Measurements from ENCODE around the gene SPINT3. TPM values are rescaled to one million over a fixed set of nuclear protein-coding genes. Genes with fewer than 3 reads are reported as not detected.

SPINT3 gene
- total RNA-seq, 1 donor, result not detected

DNA sequence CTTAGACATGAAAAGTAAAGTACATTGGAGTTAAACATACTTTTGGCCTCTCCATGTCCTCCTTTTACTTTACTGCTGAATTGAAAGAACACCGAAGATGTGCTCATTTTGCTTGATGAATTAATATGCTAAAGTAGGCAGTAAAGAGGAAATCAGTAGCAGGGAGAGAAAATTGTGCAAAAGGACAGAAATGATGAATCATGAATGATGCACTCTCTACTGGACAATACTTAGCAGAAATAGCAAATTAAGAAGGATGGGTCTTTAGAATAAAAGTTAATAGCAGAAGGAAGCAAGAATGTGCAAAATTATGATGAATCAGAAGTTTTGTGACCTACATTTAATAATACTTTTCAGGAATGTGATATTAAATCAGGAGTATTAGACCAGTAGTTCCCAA, 8.4 kb upstream of the SPINT3 start:
- DNase-seq (ENCODE audit: low read depth), result no peak
- TF ChIP-seq, protein P1, sequence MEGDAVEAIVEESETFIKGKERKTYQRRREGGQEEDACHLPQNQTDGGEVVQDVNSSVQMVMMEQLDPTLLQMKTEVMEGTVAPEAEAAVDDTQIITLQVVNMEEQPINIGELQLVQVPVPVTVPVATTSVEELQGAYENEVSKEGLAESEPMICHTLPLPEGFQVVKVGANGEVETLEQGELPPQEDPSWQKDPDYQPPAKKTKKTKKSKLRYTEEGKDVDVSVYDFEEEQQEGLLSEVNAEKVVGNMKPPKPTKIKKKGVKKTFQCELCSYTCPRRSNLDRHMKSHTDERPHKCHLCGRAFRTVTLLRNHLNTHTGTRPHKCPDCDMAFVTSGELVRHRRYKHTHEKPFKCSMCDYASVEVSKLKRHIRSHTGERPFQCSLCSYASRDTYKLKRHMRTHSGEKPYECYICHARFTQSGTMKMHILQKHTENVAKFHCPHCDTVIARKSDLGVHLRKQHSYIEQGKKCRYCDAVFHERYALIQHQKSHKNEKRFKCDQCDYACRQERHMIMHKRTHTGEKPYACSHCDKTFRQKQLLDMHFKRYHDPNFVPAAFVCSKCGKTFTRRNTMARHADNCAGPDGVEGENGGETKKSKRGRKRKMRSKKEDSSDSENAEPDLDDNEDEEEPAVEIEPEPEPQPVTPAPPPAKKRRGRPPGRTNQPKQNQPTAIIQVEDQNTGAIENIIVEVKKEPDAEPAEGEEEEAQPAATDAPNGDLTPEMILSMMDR (IDR thresholded peaks at IDR 0.05; ENCODE audit: insufficient read depth, low read length), result no peak
- H3K4me3 ChIP-seq (ENCODE audit: low read depth, low read length), result no peak overlapping the region

DNA sequence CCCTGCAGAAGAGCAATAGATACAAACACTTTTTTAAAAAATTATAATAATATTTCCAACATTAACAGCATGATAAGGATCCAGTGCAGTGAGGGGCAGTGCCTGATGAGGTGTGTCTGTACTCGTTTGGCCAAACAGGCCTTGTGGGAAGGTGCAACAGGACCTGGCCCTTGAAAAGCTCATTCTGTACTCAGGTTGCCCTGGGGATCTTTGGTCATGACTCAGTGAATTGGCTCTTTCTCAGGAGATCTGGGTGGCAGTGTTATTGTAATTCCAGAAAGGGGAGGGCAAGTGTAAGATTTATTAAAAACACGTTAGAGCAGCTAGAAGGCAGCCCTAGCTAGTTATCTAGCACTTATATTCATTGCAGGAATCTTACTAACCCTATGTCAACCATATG, 2.9 kb upstream of the SPINT3 start:
- no peak overlapping the region for H3K4me3 ChIP-seq (ENCODE audit: low read depth, low read length)
- TF ChIP-seq, protein P1 (IDR thresholded peaks at IDR 0.05; ENCODE audit: insufficient read depth, low read length), result no peak
- DNase-seq (ENCODE audit: low read depth), result peak; percentile 1

DNA sequence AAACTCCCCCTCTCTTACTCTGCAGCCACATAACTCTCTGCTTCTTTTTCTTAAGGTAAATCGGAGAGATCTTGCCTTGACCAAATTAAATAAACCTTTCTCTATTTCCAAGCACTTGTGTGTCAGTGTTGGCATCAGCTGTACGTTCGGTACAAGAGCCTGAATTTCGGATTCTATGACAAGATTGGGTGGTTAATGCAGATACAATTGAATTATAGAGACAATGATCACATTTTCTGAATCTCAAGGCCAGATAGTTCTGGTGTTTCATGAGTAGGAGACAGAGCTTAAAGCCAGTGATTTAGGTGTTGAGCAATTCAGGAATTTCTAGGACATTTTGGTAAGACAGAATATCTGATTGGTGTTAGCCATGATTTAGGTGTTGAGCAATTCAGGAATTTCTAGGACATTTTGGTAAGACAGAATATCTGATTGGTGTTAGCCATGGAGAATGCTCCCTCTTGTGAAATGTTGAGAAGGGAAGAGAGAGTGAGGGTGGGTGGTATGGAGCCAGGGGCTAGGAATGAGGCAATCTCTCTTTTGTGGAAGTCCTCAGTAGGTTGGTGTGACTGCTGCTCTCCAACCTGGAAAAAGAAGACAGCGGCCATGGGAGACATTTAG, 5.1 kb downstream of the SPINT3 start:
- no peak overlapping the region for H3K4me3 ChIP-seq (ENCODE audit: low read depth, low read length)
- DNase-seq (ENCODE audit: low read depth), result peak; percentile 28
- TF ChIP-seq, protein P1 (IDR thresholded peaks at IDR 0.05; ENCODE audit: insufficient read depth, low read length), result no peak

DNA sequence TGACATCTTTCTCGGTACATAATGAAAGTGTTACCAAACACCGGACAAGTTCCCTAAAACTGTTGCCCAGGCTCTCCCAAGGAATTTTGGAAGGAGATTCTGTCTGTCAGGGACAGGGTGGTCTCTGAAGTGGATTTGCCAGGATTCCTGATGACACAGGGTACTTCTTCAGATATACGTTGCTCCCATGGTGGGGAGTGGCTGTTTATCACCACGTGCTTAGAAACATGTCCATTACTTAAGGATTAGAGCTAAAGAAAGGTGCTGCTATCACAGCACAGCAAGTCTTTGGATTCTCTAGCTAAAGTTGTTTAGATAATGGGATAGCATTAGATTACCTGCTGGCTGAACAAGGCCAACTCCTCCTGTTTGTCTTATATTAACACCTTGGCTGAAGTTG, 6.3 kb downstream of the SPINT3 start:
- TF ChIP-seq, protein P1 (IDR thresholded peaks at IDR 0.05; ENCODE audit: insufficient read depth, low read length), result no peak
- H3K4me3 ChIP-seq (ENCODE audit: low read depth, low read length), result no peak overlapping the region

DNA sequence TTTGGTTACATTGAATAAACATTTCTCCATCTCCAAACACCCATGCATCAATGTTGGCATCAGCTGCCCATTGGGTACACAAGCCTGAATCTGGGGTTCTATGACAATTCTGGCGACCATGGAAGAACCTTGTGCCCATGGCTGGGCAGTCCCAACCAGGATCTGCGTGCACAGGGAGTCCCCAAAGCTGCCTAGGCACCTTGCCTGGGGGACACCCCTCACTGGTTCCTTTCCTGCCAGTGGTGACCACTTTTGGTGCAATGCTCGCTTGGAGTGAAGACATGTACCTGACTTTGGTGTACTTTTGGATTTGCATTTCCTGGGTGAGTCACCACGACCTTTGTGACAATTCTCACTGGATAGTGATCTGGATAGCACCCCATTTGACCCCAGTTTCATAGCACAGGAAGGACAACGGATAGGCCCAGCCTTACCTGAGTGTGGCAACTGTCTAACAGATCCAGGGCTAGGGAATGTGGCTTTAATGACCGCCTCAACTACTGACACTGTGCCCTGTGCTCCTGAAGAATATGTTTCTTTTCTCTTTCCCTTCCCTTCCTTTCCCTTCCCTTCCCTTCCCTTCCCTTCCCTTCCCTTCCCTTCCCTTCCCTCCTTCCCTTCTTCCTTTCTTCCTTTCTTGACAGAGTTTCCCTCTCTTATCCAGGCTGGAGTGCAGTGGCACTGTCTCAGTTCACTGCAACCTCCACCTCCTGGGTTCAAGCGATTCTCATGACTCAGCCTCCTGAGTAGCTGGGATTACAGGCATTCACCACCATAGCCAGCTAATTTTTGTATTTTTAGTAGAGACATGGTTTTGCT, 7.1 kb downstream of the SPINT3 start:
- DNase-seq (ENCODE audit: low read depth), result no peak
- TF ChIP-seq, protein P1 (IDR thresholded peaks at IDR 0.05; ENCODE audit: insufficient read depth, low read length), result no peak
- H3K4me3 ChIP-seq (ENCODE audit: low read depth, low read length), result no peak overlapping the region

More for the DNA sequence above, 6.3 kb downstream of the SPINT3 start:
- DNase-seq (ENCODE audit: low read depth), result no peak

DNA sequence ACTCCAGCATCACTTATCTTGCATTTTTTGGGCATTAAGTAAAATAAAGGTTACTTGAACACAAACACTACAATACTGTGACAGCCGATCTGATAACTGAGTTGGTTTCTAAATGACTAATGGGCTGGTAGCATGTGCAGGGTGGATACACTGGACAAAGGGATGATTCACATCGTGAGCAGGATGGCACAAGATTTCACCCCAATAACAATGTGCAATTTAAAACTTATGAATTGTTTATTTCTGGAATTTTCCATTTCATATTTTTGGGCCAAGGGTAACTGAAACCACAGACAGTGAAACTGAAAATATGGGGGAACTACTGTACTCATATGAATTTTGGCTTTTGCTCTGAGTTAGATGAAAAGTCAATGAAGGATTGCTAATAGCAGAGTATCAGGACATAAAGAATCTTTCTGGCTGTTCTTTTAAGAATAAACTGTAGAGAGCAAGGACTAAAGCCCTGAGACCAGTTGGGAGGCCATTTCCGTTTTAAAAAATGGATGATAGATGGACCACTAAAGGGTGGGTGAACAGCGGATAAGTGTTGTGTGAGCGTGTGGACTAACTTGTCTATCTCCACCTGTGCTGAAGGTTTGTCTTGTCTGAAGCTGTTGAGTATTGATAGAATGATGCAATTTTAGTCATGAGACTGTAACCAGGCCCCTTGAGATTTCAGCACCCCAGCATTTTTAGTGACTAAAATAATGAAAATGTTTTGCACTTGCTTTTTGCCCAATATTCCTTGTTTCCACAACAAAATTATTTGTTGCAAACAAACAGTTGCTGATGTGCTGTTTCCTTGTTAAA, 8.2 kb downstream of the SPINT3 start:
- DNase-seq (ENCODE audit: low read depth), result peak; percentile 4
- H3K4me3 ChIP-seq (ENCODE audit: low read depth, low read length), result no peak overlapping the region
- TF ChIP-seq, protein P1 (IDR thresholded peaks at IDR 0.05; ENCODE audit: insufficient read depth, low read length), result no peak
